HepG2 (cell line): Measurements from ENCODE around the gene C12orf43. TPM values are rescaled to one million over a fixed set of nuclear protein-coding genes. Genes with fewer than 3 reads are reported as not detected.
A peak's percentile ranks its signal among the peaks of the same experiment; 100 is the strongest.

Source experiments
- KAT8 ChIP-seq: IDR thresholded peaks from 2 replicates; pipeline ENCODE4 v1.6.1; 2016; ENCODE audit warnings: missing genetic modification reagents, missing compliant biosample characterization
- RNF2 ChIP-seq: fragments of 450-650 bp; conservative IDR thresholded peaks from 2 replicates; pipeline ENCODE4 v1.6.1; 2016; ENCODE audit warnings: low read depth
- SNAPC4 ChIP-seq: sonication (generic); formaldehyde crosslinking; IDR thresholded peaks from 2 replicates; pipeline ENCODE4 v1.4.0; 2020; ENCODE audit warnings: mild to moderate bottlenecking, missing genetic modification reagents
- SRY ChIP-seq: sonication (generic); formaldehyde crosslinking; IDR thresholded peaks from 2 replicates; pipeline ENCODE4 v1.8.0; 2022; ENCODE audit warnings: mild to moderate bottlenecking, missing genetic modification reagents
- ZNF20 ChIP-seq: sonication (generic); formaldehyde crosslinking; IDR thresholded peaks from 2 replicates; pipeline ENCODE4 v1.4.0; 2020; ENCODE audit warnings: mild to moderate bottlenecking, moderate library complexity, missing genetic modification reagents
- ZNF30 ChIP-seq: sonication (generic); formaldehyde crosslinking; IDR thresholded peaks from 2 replicates; pipeline ENCODE4 v1.5.0; 2020; ENCODE audit warnings: mild to moderate bottlenecking, missing genetic modification reagents
- ZNF550 ChIP-seq: sonication (generic); formaldehyde crosslinking; IDR thresholded peaks from 2 replicates; pipeline ENCODE4 v1.4.0; 2020; ENCODE audit warnings: mild to moderate bottlenecking, missing genetic modification reagents, borderline replicate concordance
- ZNF564 ChIP-seq: sonication (generic); formaldehyde crosslinking; IDR thresholded peaks from 2 replicates; pipeline ENCODE4 v1.8.1; 2023; ENCODE audit warnings: mild to moderate bottlenecking, missing genetic modification reagents
- ZNF619 ChIP-seq: sonication (generic); formaldehyde crosslinking; IDR thresholded peaks from 2 replicates; pipeline ENCODE4 v1.4.0; 2020; ENCODE audit warnings: mild to moderate bottlenecking, missing genetic modification reagents
- ZNF652 ChIP-seq: IDR thresholded peaks from 2 replicates; pipeline ENCODE4 v1.6.1; 2016; ENCODE audit warnings: low read depth, borderline replicate concordance
- polyA plus RNA-seq, 8 experiments: library from polyadenylated mRNA; depleted of rRNA in 3 of 8; stranded (reverse) in 7 of 8; unstranded in 1 of 8; fragments of >200 nt; fragmentation: Illumina TruSeq in 4 of 8; extraction: Trizol in 4 of 8; gene quantifications; 2 replicates each; pipeline versions ENCODE4 v1.2.1 to v1.2.3, GENCODE V29; 2011 to 2016; ENCODE audit warnings: low read depth in 4 of 8, missing spikeins in 1 of 8, mixed read lengths in 1 of 8; ENCODE audit not compliant: insufficient read depth in 1 of 8
- total RNA-seq, 5 experiments: library from RNA; depleted of rRNA; stranded (reverse); fragments of >200 nt; fragmentation: Illumina TruSeq; extraction: Trizol; gene quantifications; 2 replicates each; pipeline ENCODE4 v1.2.3, GENCODE V29; 2016; ENCODE audit warnings: low read depth in 1 of 5
- TF ChIP-seq, protein P1 (sequence below): sonication (generic); formaldehyde crosslinking; IDR thresholded peaks from 2 replicates; pipeline ENCODE4 v1.4.0; 2020; ENCODE audit warnings: missing genetic modification reagents
- TF ChIP-seq, protein P2 (sequence below), 2 experiments: sonication (generic) in 1 of 2; formaldehyde crosslinking in 1 of 2; IDR thresholded peaks; 2 replicates each; pipeline versions ENCODE4 v1.6.1 to v1.9.0; 2014 to 2022; ENCODE audit warnings: antibody characterized with exemption in 1 of 2, borderline replicate concordance in 1 of 2, inconsistent platforms in 1 of 2, low read depth in 1 of 2, missing genetic modification reagents in 1 of 2

Gene C12orf43
- total and polyA plus RNA-seq, 2 of the 13 experiments (the other 11 are each of a cell fraction or from before 2014, with no cell fraction given), result 7.9 to 11.1 TPM

- TF ChIP-seq, protein P1, sequence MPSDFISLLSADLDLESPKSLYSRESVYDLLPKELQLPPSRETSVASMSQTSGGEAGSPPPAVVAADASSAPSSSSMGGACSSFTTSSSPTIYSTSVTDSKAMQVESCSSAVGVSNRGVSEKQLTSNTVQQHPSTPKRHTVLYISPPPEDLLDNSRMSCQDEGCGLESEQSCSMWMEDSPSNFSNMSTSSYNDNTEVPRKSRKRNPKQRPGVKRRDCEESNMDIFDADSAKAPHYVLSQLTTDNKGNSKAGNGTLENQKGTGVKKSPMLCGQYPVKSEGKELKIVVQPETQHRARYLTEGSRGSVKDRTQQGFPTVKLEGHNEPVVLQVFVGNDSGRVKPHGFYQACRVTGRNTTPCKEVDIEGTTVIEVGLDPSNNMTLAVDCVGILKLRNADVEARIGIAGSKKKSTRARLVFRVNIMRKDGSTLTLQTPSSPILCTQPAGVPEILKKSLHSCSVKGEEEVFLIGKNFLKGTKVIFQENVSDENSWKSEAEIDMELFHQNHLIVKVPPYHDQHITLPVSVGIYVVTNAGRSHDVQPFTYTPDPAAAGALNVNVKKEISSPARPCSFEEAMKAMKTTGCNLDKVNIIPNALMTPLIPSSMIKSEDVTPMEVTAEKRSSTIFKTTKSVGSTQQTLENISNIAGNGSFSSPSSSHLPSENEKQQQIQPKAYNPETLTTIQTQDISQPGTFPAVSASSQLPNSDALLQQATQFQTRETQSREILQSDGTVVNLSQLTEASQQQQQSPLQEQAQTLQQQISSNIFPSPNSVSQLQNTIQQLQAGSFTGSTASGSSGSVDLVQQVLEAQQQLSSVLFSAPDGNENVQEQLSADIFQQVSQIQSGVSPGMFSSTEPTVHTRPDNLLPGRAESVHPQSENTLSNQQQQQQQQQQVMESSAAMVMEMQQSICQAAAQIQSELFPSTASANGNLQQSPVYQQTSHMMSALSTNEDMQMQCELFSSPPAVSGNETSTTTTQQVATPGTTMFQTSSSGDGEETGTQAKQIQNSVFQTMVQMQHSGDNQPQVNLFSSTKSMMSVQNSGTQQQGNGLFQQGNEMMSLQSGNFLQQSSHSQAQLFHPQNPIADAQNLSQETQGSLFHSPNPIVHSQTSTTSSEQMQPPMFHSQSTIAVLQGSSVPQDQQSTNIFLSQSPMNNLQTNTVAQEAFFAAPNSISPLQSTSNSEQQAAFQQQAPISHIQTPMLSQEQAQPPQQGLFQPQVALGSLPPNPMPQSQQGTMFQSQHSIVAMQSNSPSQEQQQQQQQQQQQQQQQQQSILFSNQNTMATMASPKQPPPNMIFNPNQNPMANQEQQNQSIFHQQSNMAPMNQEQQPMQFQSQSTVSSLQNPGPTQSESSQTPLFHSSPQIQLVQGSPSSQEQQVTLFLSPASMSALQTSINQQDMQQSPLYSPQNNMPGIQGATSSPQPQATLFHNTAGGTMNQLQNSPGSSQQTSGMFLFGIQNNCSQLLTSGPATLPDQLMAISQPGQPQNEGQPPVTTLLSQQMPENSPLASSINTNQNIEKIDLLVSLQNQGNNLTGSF (CRISPR knock-in tag), result no peak
- no peak for TF ChIP-seq ZNF30 (CRISPR knock-in tag)
- no peak for TF ChIP-seq ZNF550 (CRISPR knock-in tag)
- 0 out of 2 replicates have a peak, but pooled peaks have one; percentile 45 for TF ChIP-seq ZNF564 (CRISPR knock-in tag)
- no peak for TF ChIP-seq SRY
- TF ChIP-seq ZNF20, result no peak
- peak; percentile 79 for TF ChIP-seq ZNF652
- TF ChIP-seq RNF2, result no peak
- TF ChIP-seq KAT8 (CRISPR knock-in tag), result no peak
- no peak for TF ChIP-seq SNAPC4
- TF ChIP-seq, protein P2, sequence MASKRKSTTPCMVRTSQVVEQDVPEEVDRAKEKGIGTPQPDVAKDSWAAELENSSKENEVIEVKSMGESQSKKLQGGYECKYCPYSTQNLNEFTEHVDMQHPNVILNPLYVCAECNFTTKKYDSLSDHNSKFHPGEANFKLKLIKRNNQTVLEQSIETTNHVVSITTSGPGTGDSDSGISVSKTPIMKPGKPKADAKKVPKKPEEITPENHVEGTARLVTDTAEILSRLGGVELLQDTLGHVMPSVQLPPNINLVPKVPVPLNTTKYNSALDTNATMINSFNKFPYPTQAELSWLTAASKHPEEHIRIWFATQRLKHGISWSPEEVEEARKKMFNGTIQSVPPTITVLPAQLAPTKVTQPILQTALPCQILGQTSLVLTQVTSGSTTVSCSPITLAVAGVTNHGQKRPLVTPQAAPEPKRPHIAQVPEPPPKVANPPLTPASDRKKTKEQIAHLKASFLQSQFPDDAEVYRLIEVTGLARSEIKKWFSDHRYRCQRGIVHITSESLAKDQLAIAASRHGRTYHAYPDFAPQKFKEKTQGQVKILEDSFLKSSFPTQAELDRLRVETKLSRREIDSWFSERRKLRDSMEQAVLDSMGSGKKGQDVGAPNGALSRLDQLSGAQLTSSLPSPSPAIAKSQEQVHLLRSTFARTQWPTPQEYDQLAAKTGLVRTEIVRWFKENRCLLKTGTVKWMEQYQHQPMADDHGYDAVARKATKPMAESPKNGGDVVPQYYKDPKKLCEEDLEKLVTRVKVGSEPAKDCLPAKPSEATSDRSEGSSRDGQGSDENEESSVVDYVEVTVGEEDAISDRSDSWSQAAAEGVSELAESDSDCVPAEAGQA (IDR thresholded peaks at IDR 0.05; ENCODE audit: low read depth), result no peak
- TF ChIP-seq, protein P2 (CRISPR knock-in tag; IDR thresholded peaks at IDR 0.05; ENCODE audit: borderline replicate concordance), result no peak
- no peak for TF ChIP-seq ZNF619 (CRISPR knock-in tag)
These were observed 10.2 kb upstream of the C12orf43 start (continued) for GRCh38 chr12:121026274-121027045.
